ENCODE measurements around the gene LPIN1. TPM values are rescaled to one million over a fixed set of nuclear protein-coding genes. Genes with fewer than 3 reads are reported as not detected.

Gene LPIN1
- total and polyA plus RNA-seq, 2 of the 8 experiments (the other 6 are each of a cell fraction or from before 2014, with no cell fraction given) = 4.3 to 9.8 TPM

DNA sequence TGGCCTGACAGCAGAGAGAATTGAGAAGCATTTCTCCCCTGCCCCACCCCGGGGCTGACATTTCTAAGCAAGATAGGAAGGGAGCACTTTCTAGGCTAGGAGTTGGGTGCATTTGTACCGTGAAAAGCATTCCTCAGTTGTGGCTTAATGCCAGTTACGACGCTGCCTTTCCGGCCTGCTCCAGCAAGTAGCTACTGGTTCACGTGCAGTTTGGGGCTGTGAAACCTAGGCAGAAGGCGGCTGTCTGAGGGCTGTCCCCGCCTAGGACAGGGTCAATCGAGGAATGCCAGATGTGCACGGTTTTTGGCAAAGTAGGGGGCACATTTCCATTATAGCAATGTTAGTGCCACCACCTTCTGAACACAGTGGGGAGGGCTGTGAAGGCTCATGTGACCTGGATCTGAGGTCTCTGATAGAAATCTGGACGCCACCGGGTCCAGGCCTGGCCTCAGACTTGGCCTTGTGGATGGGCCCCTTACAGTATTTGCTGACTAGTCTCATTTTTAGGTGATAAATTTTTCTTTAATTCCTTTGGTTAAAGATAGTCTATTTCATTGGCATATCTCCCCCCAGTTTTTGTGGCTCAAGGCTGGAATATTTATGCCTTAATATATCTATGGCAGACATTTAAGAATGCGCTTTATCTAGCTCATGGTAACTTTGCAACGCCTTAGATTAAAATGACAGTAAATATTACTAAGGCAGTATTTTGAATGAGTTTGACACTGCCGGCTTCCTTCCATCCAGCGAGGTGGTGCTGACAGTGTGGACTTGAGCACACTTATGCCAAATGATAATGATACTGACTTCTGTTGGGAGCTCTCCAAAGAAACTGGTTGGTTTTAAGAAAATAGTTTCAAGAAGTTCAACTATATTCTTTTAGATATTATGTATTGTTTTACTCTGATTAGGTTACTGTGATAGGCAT is 78.7 kb downstream of the LPIN1 start:
- Histone ChIP-seq H3K27ac (ENCODE audit: low read depth, low read length) (no peak overlapping the region), H3K36me3 (ENCODE audit: control insufficient read depth in 2 of 4, insufficient read depth in 4 of 4, low read length in 3 of 4) (peaks cover 0 to 7% (median 0%) of the 10 kb centered on the region in 4 experiments; a peak in 4 of 8 replicates), H3K9ac (replicated peaks in 1 of 4; ENCODE audit: extremely low read depth in 1 of 4, low read depth in 3 of 4, low read length in 3 of 4) (no peak overlapping the region), H3K14ac (ENCODE audit: insufficient read length) (no peak overlapping the region), H4K20me1 (replicated peaks in 1 of 2; ENCODE audit: control insufficient read depth in 1 of 2, insufficient read depth in 2 of 2, low read length in 2 of 2) (no peaks in the 10 kb centered on the region), H3K4ac (replicated peaks; ENCODE audit: insufficient read length, low read depth, low read length) (no peak overlapping the region), H2BK15ac (ENCODE audit: low read length) (no peak overlapping the region), H3K27me3 (replicated peaks in 1 of 4; ENCODE audit: control insufficient read depth in 3 of 4, extremely low read depth in 1 of 4, insufficient read depth in 3 of 4, low read length in 3 of 4) (no peaks in the 10 kb centered on the region), H3K56ac (replicated peaks; ENCODE audit: insufficient read length, low read depth, low read length) (no peak overlapping the region), H4K8ac (ENCODE audit: extremely low read depth, insufficient read depth, low read length) (no peak overlapping the region), H2BK5ac (ENCODE audit: low read depth, low read length) (no peak overlapping the region), H3K9me3 (ENCODE audit: insufficient read depth in 2 of 2, low read depth in 1 of 2, low read length in 1 of 2) (no peaks in the 10 kb centered on the region), H3K23me2 (ENCODE audit: low read depth, low read length) (no peaks in the 10 kb centered on the region), H2AFZ (ENCODE audit: low read length) (no peak overlapping the region), H2BK120ac (replicated peaks; ENCODE audit: low read depth, low read length) (no peak overlapping the region), H3K23ac (ENCODE audit: insufficient read length) (no peak overlapping the region), H3K4me3 (ENCODE audit: extremely low read depth in 1 of 4, insufficient read depth in 2 of 4, low read depth in 3 of 4, low read length in 4 of 4) (no peak overlapping the region), H3K18ac (ENCODE audit: extremely low read depth, low read length) (no peak overlapping the region), H3K79me1 (ENCODE audit: low read depth, low read length) (no peaks in the 10 kb centered on the region), H2AK5ac (ENCODE audit: low read depth, low read length) (no peak overlapping the region), H3K4me1 (replicated peaks in 1 of 4; ENCODE audit: control insufficient read depth in 3 of 4, insufficient read depth in 4 of 4, low read length in 3 of 4) (peaks cover 0 to 11% (median 6%) of the 10 kb centered on the region in 4 experiments; a peak in 6 of 7 replicates), H2BK12ac (ENCODE audit: low read depth, low read length) (0 out of 2 replicates have a peak overlapping the region, but pooled peaks have one; percentile 28), H3K79me2 (ENCODE audit: control insufficient read depth in 1 of 2, insufficient read depth in 2 of 2, low read length in 2 of 2) (no peaks in the 10 kb centered on the region), H2BK20ac (ENCODE audit: low read length) (no peak overlapping the region), H4K5ac (ENCODE audit: insufficient read length, low read depth, low read length) (no peak overlapping the region), H4K91ac (replicated peaks; ENCODE audit: insufficient read length, low read length) (no peak overlapping the region), H3K4me2 (ENCODE audit: insufficient read depth in 1 of 2, low read depth in 2 of 2, low read length in 2 of 2) (no peak overlapping the region)
- CTCF ChIA-PET (ENCODE audit: partially characterized antibody) = interaction anchor here (1.1 to 1.2 kb wide), 3 partner anchors 9 to 41 kb away, joined by 3 to 6 read pairs (median 5); no protein-coding TSS in a partner anchor
- no peak for FAIRE-seq
- WGBS, 2 experiments (ENCODE audit: extremely low coverage in 1 of 2, insufficient coverage in 1 of 2, insufficient read length in 1 of 2, insufficient replicate concordance in 2 of 2, low coverage in 1 of 2, low lambda C conversion rate in 2 of 2, missing lambda C conversion rate in 1 of 2) = 89% methylated on average over 16 of the region's 16 CpGs; no CpG with 5 or more reads in 1 of the 2 experiments
- TF ChIP-seq HDAC2 (IDR thresholded peaks at IDR 0.05; ENCODE audit: borderline replicate concordance in 1 of 2, low read depth in 2 of 2, low read length in 2 of 2) = no peak
- TF ChIP-seq SP1 (IDR thresholded peaks at IDR 0.05; ENCODE audit: low read depth, low read length) = no peak
- TF ChIP-seq CBX8 (IDR thresholded peaks at IDR 0.05; ENCODE audit: borderline replicate concordance, low read depth, low read length) = no peak
- TF ChIP-seq RAD21 (IDR thresholded peaks at IDR 0.05 in 1 of 2, conservative IDR thresholded peaks at IDR 0.05 in 1 of 2; ENCODE audit: low read depth in 2 of 2, low read length in 2 of 2) = no peak
- TF ChIP-seq SUZ12 (IDR thresholded peaks at IDR 0.05; ENCODE audit: low read length) = no peak
- TF ChIP-seq POLR2A (IDR thresholded peaks at IDR 0.05; ENCODE audit: control extremely low read depth in 1 of 2, low read depth in 2 of 2, low read length in 2 of 2) = no peak
- TF ChIP-seq KDM1A (IDR thresholded peaks at IDR 0.05; ENCODE audit: borderline replicate concordance, low read length) = no peak
- TF ChIP-seq, protein P1, sequence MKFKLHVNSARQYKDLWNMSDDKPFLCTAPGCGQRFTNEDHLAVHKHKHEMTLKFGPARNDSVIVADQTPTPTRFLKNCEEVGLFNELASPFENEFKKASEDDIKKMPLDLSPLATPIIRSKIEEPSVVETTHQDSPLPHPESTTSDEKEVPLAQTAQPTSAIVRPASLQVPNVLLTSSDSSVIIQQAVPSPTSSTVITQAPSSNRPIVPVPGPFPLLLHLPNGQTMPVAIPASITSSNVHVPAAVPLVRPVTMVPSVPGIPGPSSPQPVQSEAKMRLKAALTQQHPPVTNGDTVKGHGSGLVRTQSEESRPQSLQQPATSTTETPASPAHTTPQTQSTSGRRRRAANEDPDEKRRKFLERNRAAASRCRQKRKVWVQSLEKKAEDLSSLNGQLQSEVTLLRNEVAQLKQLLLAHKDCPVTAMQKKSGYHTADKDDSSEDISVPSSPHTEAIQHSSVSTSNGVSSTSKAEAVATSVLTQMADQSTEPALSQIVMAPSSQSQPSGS (IDR thresholded peaks at IDR 0.05; ENCODE audit: low read length) = no peak
- no peak for TF ChIP-seq KDM4A (IDR thresholded peaks at IDR 0.05; ENCODE audit: low read depth, low read length, severe bottlenecking)
- TF ChIP-seq SP4 (IDR thresholded peaks at IDR 0.05; ENCODE audit: low read length) = no peak
- POLR2A ChIA-PET (ENCODE audit: partially characterized antibody) = no interaction called here
- no peak for DNase-seq (ENCODE audit: low read depth in 1 of 2, low spot score in 2 of 2)

Measured in H1 (cell line).